WTC11 (cell line): ENCODE measurements around the gene UNC119B. TPM values are rescaled to one million over a fixed set of nuclear protein-coding genes. Genes with fewer than 3 reads are reported as not detected.

Source experiments
- ATAC-seq: fragments of 200-7000 bp; cut with Tn5 transposase; 2 replicates; pipeline ENCODE4 v1.10.0; 2021; ENCODE audit warnings: mild to moderate bottlenecking, moderate library complexity
- CTCF ChIA-PET: fragments of 300-600 bp; sonication (Branson Sonifier 250); formaldehyde crosslinking; loops from one replicate; lab custom pipeline; 2021; ENCODE audit warnings: antibody characterized with exemption; lab: Charles Lee
- POLR2A ChIA-PET: fragments of 350-600 bp; sonication (Branson Sonifier 250); formaldehyde crosslinking; loops from one replicate; lab custom pipeline; 2021; ENCODE audit warnings: antibody characterized with exemption; lab: Charles Lee
- DNase-seq: peaks from one replicate; pipeline ENCODE4 v3.0.0; 2021; ENCODE audit warnings: low spot score
- H3K27ac Mint-ChIP-seq: 2 replicates; pipeline ENCODE4 v1.8.0; 2021; ENCODE audit warnings: mixed read lengths
- H3K27me3 Mint-ChIP-seq: 2 replicates; pipeline ENCODE4 v1.8.0; 2021; ENCODE audit warnings: low read depth, mild to moderate bottlenecking, moderate library complexity, mixed read lengths
- H3K36me3 Mint-ChIP-seq: 2 replicates; pipeline ENCODE4 v1.8.0; 2021; ENCODE audit warnings: mixed read lengths
- H3K4me1 Mint-ChIP-seq: 2 replicates; pipeline ENCODE4 v1.8.0; 2022; ENCODE audit warnings: mixed read lengths
- H3K4me3 Mint-ChIP-seq: 2 replicates; pipeline ENCODE4 v1.8.0; 2021; ENCODE audit warnings: mild to moderate bottlenecking, moderate library complexity, mixed read lengths
- H3K9me3 Mint-ChIP-seq: 2 replicates; pipeline ENCODE4 v1.8.0; 2021; ENCODE audit warnings: mixed read lengths
- ATF6 ChIP-seq: sonication (generic); formaldehyde crosslinking; IDR thresholded peaks from 2 replicates; pipeline ENCODE4 v1.8.1; 2023; ENCODE audit warnings: mild to moderate bottlenecking, missing genetic modification reagents
- CREM ChIP-seq: sonication (generic); formaldehyde crosslinking; IDR thresholded peaks from 2 replicates; pipeline ENCODE4 v1.8.1; 2022; ENCODE audit warnings: mild to moderate bottlenecking, missing genetic modification reagents, moderate library complexity
- ESRRA ChIP-seq: sonication (generic); formaldehyde crosslinking; IDR thresholded peaks from 2 replicates; pipeline ENCODE4 v1.8.1; 2022; ENCODE audit warnings: mild to moderate bottlenecking, missing genetic modification reagents, borderline replicate concordance
- NFYB ChIP-seq: sonication (generic); formaldehyde crosslinking; conservative IDR thresholded peaks from 2 replicates; pipeline ENCODE4 v1.8.0; 2022; ENCODE audit warnings: low read depth, missing genetic modification reagents
- NR1H2 ChIP-seq: sonication (generic); formaldehyde crosslinking; IDR thresholded peaks from 2 replicates; pipeline ENCODE4 v1.9.0; 2021; ENCODE audit warnings: mild to moderate bottlenecking, moderate library complexity, missing genetic modification reagents
- OVOL2 ChIP-seq: fragments of 250-450 bp; sonication (Bioruptor Pico); IDR thresholded peaks from 2 replicates; pipeline ENCODE4 v1.9.0; 2021; ENCODE audit warnings: mild to moderate bottlenecking, borderline replicate concordance
- TEAD4 ChIP-seq: sonication (generic); formaldehyde crosslinking; IDR thresholded peaks from 2 replicates; pipeline ENCODE4 v1.8.0; 2022; ENCODE audit warnings: mild to moderate bottlenecking, missing genetic modification reagents
- TP53 ChIP-seq: sonication (generic); formaldehyde crosslinking; IDR thresholded peaks from 2 replicates; pipeline ENCODE4 v1.8.1; 2023; ENCODE audit warnings: mild to moderate bottlenecking, missing genetic modification reagents
- ZNF281 ChIP-seq: sonication (generic); formaldehyde crosslinking; IDR thresholded peaks from 2 replicates; pipeline ENCODE4 v1.8.0; 2023; ENCODE audit warnings: mild to moderate bottlenecking, missing genetic modification reagents
- ZNF317 ChIP-seq: sonication (generic); formaldehyde crosslinking; IDR thresholded peaks from 2 replicates; pipeline ENCODE4 v1.8.1; 2023; ENCODE audit warnings: low read depth, mild to moderate bottlenecking, moderate library complexity, missing genetic modification reagents, borderline replicate concordance
- ZNF396 ChIP-seq: fragments of 250-450 bp; sonication (Bioruptor Pico); IDR thresholded peaks from 2 replicates; pipeline ENCODE4 v1.8.0; 2021; ENCODE audit warnings: mild to moderate bottlenecking, moderate library complexity, borderline replicate concordance
- total RNA-seq: library from RNA; stranded (reverse); gene quantifications from 3 replicates; pipeline ENCODE4 v1.2.3, GENCODE V29; 2021
- TF ChIP-seq, protein P1 (sequence below): sonication (generic); formaldehyde crosslinking; IDR thresholded peaks from 2 replicates; pipeline ENCODE4 v1.8.1; 2022; ENCODE audit warnings: low read depth, mild to moderate bottlenecking, moderate library complexity, missing genetic modification reagents, borderline replicate concordance
- TF ChIP-seq, protein P2 (sequence below): fragments of 250-450 bp; sonication (Bioruptor Pico); IDR thresholded peaks from 2 replicates; pipeline ENCODE4 v1.8.0; 2021; ENCODE audit warnings: mild to moderate bottlenecking
- TF ChIP-seq, protein P3 (sequence below): sonication (generic); formaldehyde crosslinking; IDR thresholded peaks from 2 replicates; pipeline ENCODE4 v1.8.1; 2023; ENCODE audit warnings: mild to moderate bottlenecking, missing genetic modification reagents, moderate library complexity

The UNC119B gene
- total RNA-seq, 1 experiment from 2014 or later: 53.3 TPM

DNA sequence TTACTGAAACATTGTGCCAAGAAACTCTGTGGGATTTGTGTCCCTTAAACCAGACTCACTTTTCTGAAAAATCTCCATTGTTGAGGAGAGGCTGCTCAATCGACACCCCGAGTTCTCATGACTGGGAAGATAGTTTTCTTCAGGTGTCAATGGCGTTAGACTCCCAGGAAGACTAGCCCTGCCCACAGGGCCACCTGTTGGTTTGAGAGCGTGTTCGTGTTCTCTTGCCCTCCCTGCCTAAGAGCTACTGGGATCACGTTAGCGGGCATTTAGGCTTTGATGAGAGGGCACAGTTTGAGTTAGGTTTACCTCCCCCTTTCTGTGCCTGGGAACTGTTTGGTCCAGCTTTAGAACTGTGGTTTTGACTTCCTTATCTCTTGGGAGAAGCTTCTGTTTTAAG lies 10.7 kb upstream of the UNC119B start:
- DNase-seq (no peak), ATAC-seq (no peak)
- POLR2A ChIA-PET: no interaction called here
- peak overlapping the region; percentile 57; the same call in 1 of the 2 replicates for H3K27ac Mint-ChIP-seq
- peaks cover 69% of the 10 kb centered on the region for H3K36me3 Mint-ChIP-seq
- no peaks in the 10 kb centered on the region for H3K9me3 Mint-ChIP-seq
- no peak for TF ChIP-seq NR1H2 (CRISPR knock-in tag)
- no peak for TF ChIP-seq TP53
- no peak overlapping the region for H3K4me3 Mint-ChIP-seq
- no peaks in the 10 kb centered on the region for H3K27me3 Mint-ChIP-seq
- H3K4me1 Mint-ChIP-seq: peaks cover 5% of the 10 kb centered on the region
- CTCF ChIA-PET: interaction anchor here (1.1 to 1.2 kb wide), 2 partner anchors 13 to 50 kb away, joined by 3 read pairs; partner anchors contain the start of gene MLEC

- CTCF ChIA-PET: no interaction called here
- peaks cover 56% of the 10 kb centered on the region for H3K36me3 Mint-ChIP-seq
Measured at GRCh38 chr12:120700886-120701285, 9.4 kb upstream of the UNC119B start.

More at GRCh38 chr12:120700886-120701285, 9.4 kb upstream of the UNC119B start:
- no peak for TF ChIP-seq ZNF281
- no peak for TF ChIP-seq TEAD4 (CRISPR knock-in tag)
- TF ChIP-seq, protein P1, sequence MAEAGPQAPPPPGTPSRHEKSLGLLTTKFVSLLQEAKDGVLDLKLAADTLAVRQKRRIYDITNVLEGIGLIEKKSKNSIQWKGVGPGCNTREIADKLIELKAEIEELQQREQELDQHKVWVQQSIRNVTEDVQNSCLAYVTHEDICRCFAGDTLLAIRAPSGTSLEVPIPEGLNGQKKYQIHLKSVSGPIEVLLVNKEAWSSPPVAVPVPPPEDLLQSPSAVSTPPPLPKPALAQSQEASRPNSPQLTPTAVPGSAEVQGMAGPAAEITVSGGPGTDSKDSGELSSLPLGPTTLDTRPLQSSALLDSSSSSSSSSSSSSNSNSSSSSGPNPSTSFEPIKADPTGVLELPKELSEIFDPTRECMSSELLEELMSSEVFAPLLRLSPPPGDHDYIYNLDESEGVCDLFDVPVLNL: no peak
- TF ChIP-seq OVOL2 (CRISPR knock-in tag): no peak
- TF ChIP-seq ATF6 (CRISPR knock-in tag): no peak
- TF ChIP-seq, protein P2, sequence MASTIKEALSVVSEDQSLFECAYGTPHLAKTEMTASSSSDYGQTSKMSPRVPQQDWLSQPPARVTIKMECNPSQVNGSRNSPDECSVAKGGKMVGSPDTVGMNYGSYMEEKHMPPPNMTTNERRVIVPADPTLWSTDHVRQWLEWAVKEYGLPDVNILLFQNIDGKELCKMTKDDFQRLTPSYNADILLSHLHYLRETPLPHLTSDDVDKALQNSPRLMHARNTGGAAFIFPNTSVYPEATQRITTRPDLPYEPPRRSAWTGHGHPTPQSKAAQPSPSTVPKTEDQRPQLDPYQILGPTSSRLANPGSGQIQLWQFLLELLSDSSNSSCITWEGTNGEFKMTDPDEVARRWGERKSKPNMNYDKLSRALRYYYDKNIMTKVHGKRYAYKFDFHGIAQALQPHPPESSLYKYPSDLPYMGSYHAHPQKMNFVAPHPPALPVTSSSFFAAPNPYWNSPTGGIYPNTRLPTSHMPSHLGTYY (CRISPR knock-in tag): no peak
- no peak for TF ChIP-seq ESRRA
- TF ChIP-seq NFYB: no peak
- TF ChIP-seq ZNF396 (CRISPR knock-in tag): no peak
- no peak for TF ChIP-seq TP53
- no peak for TF ChIP-seq ZNF317 (CRISPR knock-in tag)
- TF ChIP-seq CREM (CRISPR knock-in tag): no peak
- TF ChIP-seq, protein P3, sequence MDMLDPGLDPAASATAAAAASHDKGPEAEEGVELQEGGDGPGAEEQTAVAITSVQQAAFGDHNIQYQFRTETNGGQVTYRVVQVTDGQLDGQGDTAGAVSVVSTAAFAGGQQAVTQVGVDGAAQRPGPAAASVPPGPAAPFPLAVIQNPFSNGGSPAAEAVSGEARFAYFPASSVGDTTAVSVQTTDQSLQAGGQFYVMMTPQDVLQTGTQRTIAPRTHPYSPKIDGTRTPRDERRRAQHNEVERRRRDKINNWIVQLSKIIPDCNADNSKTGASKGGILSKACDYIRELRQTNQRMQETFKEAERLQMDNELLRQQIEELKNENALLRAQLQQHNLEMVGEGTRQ (CRISPR knock-in tag): no peak
- peak overlapping the region; percentile 57 for H3K27ac Mint-ChIP-seq
- no peaks in the 10 kb centered on the region for H3K27me3 Mint-ChIP-seq
- no peak overlapping the region for H3K4me3 Mint-ChIP-seq
- no peak for DNase-seq
- ATAC-seq: no peak
- H3K4me1 Mint-ChIP-seq: no peaks in the 10 kb centered on the region
- POLR2A ChIA-PET: no interaction called here
- no peaks in the 10 kb centered on the region for H3K9me3 Mint-ChIP-seq
